NK-92 (cell line): Measurements from ENCODE around the gene ROBO2.
"Not testable (repeated sequence)": the region's sequence is repeated elsewhere in the genome, so short reads cannot be mapped to it uniquely, and the experiment has no call there.

Source experiments
- DNase-seq: peaks from one replicate; lab custom pipeline; 2025; ENCODE audit not compliant: unreplicated experiment; lab: John Stamatoyannopoulos, UW

Gene ROBO2

GRCh38 chr3:77404871-77405270 is 365.0 kb downstream of the ROBO2 start:
- no peak for DNase-seq

GRCh38 chr3:77407441-77407840 is 367.5 kb downstream of the ROBO2 start:
- no peak for DNase-seq

GRCh38 chr3:77410334-77410733 is 370.4 kb downstream of the ROBO2 start:
- DNase-seq: not testable (repeated sequence)

GRCh38 chr3:77411334-77411733 is 371.4 kb downstream of the ROBO2 start:
- no peak for DNase-seq

DNA sequence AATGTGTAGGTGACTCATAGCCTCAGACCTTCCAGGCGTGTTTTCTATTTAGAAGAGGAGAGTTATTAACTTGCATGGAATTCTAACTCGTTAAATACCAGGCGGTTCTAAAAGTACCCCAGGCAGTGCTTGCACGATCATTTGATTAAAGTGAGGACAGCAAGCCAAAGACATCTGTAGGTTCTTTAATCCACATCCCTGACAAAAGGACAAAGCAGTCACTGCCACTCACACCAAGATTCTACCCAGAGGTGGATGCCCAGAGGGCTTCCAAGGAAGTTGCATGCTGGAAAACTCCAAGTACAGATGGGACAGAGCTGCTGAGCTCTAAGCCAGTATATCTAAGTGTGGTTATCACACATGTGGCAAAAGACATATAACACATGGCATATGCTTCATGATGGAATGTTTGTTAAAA is 372.1 kb downstream of the ROBO2 start:
- no peak for DNase-seq

GRCh38 chr3:77412584-77412983 is 372.7 kb downstream of the ROBO2 start:
- no peak for DNase-seq

DNA sequence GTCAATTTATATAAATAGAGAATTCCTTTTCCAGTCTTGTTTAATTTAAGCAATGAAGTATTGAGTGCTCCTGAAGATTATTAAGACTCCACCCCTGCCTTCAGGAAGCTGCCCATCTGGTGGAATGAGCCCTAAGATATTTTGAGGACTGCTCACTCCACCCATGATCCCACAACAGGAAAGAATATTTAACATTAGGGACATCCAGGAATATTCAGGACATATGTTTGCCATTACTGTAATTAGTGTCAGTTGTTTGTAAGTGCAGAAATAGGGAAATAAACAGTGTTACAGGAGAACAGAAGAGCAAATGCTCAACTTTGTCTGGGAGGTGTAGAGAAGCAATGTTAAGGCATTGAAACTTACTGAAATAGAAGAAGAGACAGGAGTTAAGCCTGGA is 375.0 kb downstream of the ROBO2 start:
- DNase-seq: no peak

- DNase-seq: no peak
Measured at GRCh38 chr3:77420336-77420735, 380.4 kb downstream of the ROBO2 start.

DNA sequence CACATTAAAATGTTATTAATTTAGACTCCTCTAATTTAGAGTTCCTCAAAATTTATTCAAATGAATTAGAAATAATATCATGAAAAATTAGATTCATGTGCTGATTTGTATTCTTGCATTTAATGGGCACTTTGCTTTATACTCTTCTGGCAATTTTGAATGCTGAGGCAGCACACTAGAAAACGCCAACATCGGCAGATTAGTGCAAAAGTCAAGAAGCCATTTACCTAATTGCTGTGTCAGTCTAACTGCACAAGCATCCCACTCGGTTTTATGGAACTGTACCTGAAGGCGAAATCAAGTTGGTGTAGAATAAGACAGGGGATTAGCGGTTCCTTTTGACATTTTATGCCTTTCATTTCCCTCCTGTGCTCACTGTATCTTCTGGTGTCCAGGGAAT is 382.0 kb downstream of the ROBO2 start:
- DNase-seq: no peak

DNA sequence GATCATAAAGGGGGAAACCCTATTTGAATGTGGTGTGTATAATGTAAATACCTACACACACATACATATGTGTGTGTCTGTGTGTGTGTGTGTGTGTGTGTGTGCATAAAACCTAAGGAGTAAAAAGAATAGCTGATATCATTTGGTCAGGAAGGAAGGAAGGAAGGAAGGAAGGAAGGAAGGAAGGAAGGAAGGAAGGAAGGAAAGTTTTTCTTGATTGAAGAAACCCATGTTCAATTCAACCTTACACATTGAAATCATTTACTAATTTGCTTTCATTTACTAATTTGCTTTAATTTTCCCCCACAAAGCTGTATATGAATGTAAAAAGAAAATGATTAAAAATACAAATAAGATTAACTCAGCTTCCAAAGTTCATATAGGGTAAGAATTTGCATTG is 386.6 kb downstream of the ROBO2 start:
- no peak for DNase-seq

GRCh38 chr3:77427528-77427927 is 387.6 kb downstream of the ROBO2 start:
- DNase-seq: no peak

- DNase-seq: no peak
Measured at GRCh38 chr3:77436908-77437307, 397.0 kb downstream of the ROBO2 start.

DNA sequence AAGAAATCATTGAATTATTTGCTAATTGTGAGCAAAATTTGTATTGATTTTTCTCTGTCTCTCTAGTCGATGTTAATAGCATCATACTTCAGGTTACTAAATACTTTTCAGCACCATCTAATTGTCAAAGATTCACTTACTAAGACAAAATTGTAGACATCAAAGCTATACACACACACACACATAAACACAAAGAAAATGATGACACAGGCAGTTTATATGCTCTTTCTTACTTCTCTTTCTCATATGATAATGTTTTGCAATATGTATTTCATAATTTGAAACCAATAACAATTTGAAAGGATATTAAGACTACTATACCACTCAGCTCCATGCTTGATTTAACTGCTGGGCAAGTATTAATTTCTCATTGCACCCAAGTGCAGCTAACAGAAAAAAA is 406.2 kb downstream of the ROBO2 start:
- DNase-seq: no peak

DNA sequence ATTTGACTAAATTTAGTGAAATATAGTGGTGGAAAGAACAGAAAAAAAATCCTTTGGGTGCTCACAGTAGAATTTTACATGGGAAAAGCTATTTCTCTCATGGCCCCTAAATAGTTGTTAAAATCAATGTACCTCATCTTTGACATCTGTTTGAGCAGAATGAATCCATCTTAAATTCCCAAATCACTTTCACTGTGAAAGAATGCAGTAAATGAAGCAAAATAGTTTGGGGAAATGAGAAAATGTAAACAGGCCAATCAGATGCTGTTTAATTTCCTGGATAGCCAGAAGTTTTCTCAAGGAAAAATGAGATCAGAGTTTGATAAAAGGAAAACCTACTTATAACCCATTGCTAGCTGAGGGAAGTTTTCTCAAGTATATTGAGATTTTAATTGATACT is 406.9 kb downstream of the ROBO2 start:
- DNase-seq: no peak

GRCh38 chr3:77449459-77450350 is 409.8 kb downstream of the ROBO2 start:
- DNase-seq: no peak

- no peak for DNase-seq
Measured at GRCh38 chr3:77456431-77456830, 416.5 kb downstream of the ROBO2 start.

- no peak for DNase-seq
Measured at GRCh38 chr3:77456906-77457305, 417.0 kb downstream of the ROBO2 start.

DNA sequence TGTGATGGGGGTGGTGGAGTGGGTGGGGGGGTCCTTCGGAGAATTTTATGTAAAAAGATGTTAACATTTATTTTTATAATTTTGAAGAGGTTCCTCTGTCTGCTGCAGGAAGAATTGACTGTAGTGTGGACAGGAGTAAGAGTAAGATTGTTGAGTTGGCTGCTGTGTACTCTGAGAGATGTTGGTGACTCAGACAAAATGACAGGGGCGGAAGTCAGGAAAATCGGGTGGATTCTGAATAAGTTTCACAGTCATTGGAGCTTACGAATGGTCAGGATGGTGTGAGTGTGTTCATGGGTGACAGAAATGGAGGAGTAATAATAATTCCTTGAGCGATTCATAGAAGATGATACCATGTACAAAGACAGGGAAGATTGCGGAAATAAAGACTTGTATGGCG is 420.0 kb downstream of the ROBO2 start:
- no peak for DNase-seq

DNA sequence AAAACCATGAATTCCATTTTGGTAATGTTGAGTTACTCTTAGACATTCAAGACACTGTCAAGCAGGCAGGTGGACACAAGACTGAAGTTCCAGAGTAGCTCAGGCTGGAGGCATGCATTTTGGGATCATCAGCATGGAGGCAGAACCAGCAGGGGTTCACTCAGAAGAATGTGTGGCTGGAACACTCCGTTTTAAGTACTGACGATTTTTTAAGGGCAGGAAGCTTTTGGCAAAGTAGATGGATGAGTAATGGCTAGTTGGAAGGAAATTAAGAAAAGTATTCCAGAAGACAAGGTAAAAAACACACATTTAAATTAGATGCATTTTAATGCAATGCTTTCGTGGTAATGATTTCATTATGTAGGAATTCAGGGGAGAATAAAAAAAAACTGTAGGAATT is 420.4 kb downstream of the ROBO2 start:
- DNase-seq: no peak

GRCh38 chr3:77462951-77463350 is 423.1 kb downstream of the ROBO2 start:
- no peak for DNase-seq

- no peak for DNase-seq
Measured at GRCh38 chr3:77464111-77464688, 424.3 kb downstream of the ROBO2 start.

- no peak for DNase-seq
Measured at GRCh38 chr3:77466562-77467115, 426.7 kb downstream of the ROBO2 start.
